HCT116 (cell line): ENCODE data around the gene STAM.
A peak's percentile ranks its signal among the peaks of the same experiment; 100 is the strongest.

Experiments
- CEBPB ChIP-seq: IDR thresholded peaks from 2 replicates; pipeline ENCODE4 v1.6.1; 2012; ENCODE audit warnings: low read depth
- CTCF ChIP-seq, 3 experiments: fragments of 200-600 bp in 1 of 3; sonication (generic) in 1 of 3; IDR thresholded peaks in 2 of 3; conservative IDR thresholded peaks in 1 of 3; 2 replicates each; pipeline ENCODE4 v1.5.1; 2012 to 2017; ENCODE audit warnings: low read depth in 2 of 3, low read length in 2 of 3, antibody characterized with exemption in 1 of 3, borderline replicate concordance in 1 of 3, control low read depth in 1 of 3, mild to moderate bottlenecking in 1 of 3, mixed read lengths in 1 of 3, mixed run types in 1 of 3, moderate library complexity in 1 of 3; ENCODE audit not compliant: insufficient read depth in 1 of 3
- ELF1 ChIP-seq: IDR thresholded peaks from 2 replicates; pipeline ENCODE4 v1.6.1; 2012; ENCODE audit warnings: low read depth, borderline replicate concordance
- EZH2phosphoT487 ChIP-seq: fragments of 200-600 bp; IDR thresholded peaks from 2 replicates; pipeline ENCODE4 v1.6.1; 2018; ENCODE audit warnings: antibody characterized with exemption, borderline replicate concordance
- MAX ChIP-seq: IDR thresholded peaks from 2 replicates; pipeline ENCODE4 v1.6.1; 2012
- POLR2A ChIP-seq: IDR thresholded peaks from 2 replicates; pipeline ENCODE4 v1.7.0; 2011; ENCODE audit warnings: borderline replicate concordance; ENCODE audit not compliant: insufficient read depth, insufficient read length; ENCODE audit errors: extremely low read depth
- REST ChIP-seq: IDR thresholded peaks from 2 replicates; pipeline ENCODE4 v1.6.1; 2012; ENCODE audit warnings: low read depth
- TCF7L2 ChIP-seq: IDR thresholded peaks from 2 replicates; pipeline ENCODE4 v1.7.0; 2011; ENCODE audit warnings: borderline replicate concordance, inconsistent platforms; ENCODE audit not compliant: insufficient read depth, insufficient read length; ENCODE audit errors: extremely low read depth
- YY1 ChIP-seq: IDR thresholded peaks from 2 replicates; pipeline ENCODE4 v1.6.1; 2011; ENCODE audit warnings: low read length, low read depth, moderate library complexity, mild to moderate bottlenecking; ENCODE audit not compliant: insufficient replicate concordance; ENCODE audit errors: extremely low read depth
- ZFX ChIP-seq: fragments of 450-650 bp; IDR thresholded peaks from 2 replicates; pipeline ENCODE4 v1.6.1; 2017

- TF ChIP-seq CTCF (IDR thresholded peaks at IDR 0.05 in 2 of 3, conservative IDR thresholded peaks at IDR 0.05 in 1 of 3; ENCODE audit: borderline replicate concordance in 1 of 3, insufficient read depth in 1 of 3, low read depth in 2 of 3, low read length in 2 of 3) = no peak
- no peak for TF ChIP-seq ELF1
- no peak for TF ChIP-seq POLR2A
- TF ChIP-seq TCF7L2 = peak; percentile 46
- no peak for TF ChIP-seq CEBPB
- TF ChIP-seq MAX = 0 out of 2 replicates have a peak, but pooled peaks have one; percentile 6
- peak; percentile 20 for TF ChIP-seq YY1
- no peak for TF ChIP-seq REST
- no peak for TF ChIP-seq ZFX
- no peak for TF ChIP-seq EZH2phosphoT487
Observed at GRCh38 chr10:17673471-17674061, 29.6 kb downstream of the STAM start.
